Neutrophil (primary cell): Measurements from ENCODE around the gene EP400.

Experiments
- H3K27ac ChIP-seq: fragments of 200-600 bp; sonication (generic); 2 replicates; pipeline ENCODE4 v1.5.1; 2016; ENCODE audit warnings: mild to moderate bottlenecking, moderate library complexity
- H3K27me3 ChIP-seq: fragments of 200-600 bp; sonication (generic); 2 replicates; pipeline ENCODE4 v1.6.0; 2016; ENCODE audit warnings: mild to moderate bottlenecking
- H3K36me3 ChIP-seq: fragments of 200-600 bp; sonication (generic); 2 replicates; pipeline ENCODE4 v1.5.1; 2017
- H3K4me1 ChIP-seq, 2 experiments: fragments of 200-600 bp in 1 of 2; sonication (generic) in 1 of 2; 1 replicate in 1 of 2; 2 replicates in 1 of 2; pipeline versions ENCODE4 v1.5.1 to v1.6.1; 2013 to 2016; ENCODE audit warnings: low read depth in 1 of 2, low read length in 1 of 2, mild to moderate bottlenecking in 1 of 2, moderate library complexity in 1 of 2; ENCODE audit not compliant: control insufficient read depth in 1 of 2, insufficient read depth in 1 of 2
- H3K4me3 ChIP-seq, 2 experiments: fragments of 200-600 bp in 1 of 2; sonication (generic) in 1 of 2; 1 replicate in 1 of 2; 2 replicates in 1 of 2; pipeline ENCODE4 v1.5.1; 2013 to 2016; ENCODE audit warnings: low read depth in 1 of 2, low read length in 1 of 2, mild to moderate bottlenecking in 1 of 2, moderate library complexity in 1 of 2
- H3K9me3 ChIP-seq: fragments of 200-600 bp; sonication (generic); 2 replicates; pipeline ENCODE4 v1.5.1; 2016
- CTCF ChIP-seq: fragments of 200-600 bp; sonication (generic); IDR thresholded peaks from 2 replicates; pipeline ENCODE4 v1.5.1; 2016; ENCODE audit warnings: antibody characterized with exemption

EP400 gene

GRCh38 chr12:131903270-131904255 is 46.2 kb upstream of the EP400 start:
- H3K27me3 ChIP-seq, result no peaks in the 10 kb centered on the region
- H3K36me3 ChIP-seq, result peaks cover 90% of the 10 kb centered on the region
- no peak overlapping the region for H3K27ac ChIP-seq
- no peak overlapping the region for H3K4me3 ChIP-seq
- no peaks in the 10 kb centered on the region for H3K9me3 ChIP-seq
- TF ChIP-seq CTCF, result no peak
- H3K4me1 ChIP-seq, result peaks cover 3% of the 10 kb centered on the region in 2 experiments

DNA sequence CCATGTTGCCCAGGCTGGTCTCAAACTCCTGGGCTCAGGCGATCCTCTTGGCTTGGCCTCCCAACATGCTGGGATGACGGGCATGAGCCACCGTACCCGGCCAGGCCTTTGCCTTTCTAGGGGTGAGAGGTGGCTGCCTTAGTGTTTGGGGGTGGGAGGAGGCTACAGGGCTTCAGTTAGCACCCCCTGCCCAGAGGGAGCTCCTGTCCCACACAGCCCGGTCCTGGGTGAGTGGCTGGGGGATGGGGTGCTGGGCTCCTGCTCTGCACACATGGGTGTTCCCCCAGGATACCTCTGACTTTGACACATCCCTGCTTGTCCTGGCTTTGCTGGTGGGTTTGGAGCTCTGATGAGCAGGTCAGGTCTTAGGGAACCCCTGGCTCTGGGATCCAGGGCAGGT is 45.4 kb upstream of the EP400 start:
- H3K4me3 ChIP-seq, result no peak overlapping the region
- H3K27ac ChIP-seq, result no peak overlapping the region
- TF ChIP-seq CTCF, result no peak
- H3K36me3 ChIP-seq, result peaks cover 90% of the 10 kb centered on the region
- peaks cover 3% of the 10 kb centered on the region in 2 experiments for H3K4me1 ChIP-seq
- H3K9me3 ChIP-seq, result no peaks in the 10 kb centered on the region
- no peaks in the 10 kb centered on the region for H3K27me3 ChIP-seq

DNA sequence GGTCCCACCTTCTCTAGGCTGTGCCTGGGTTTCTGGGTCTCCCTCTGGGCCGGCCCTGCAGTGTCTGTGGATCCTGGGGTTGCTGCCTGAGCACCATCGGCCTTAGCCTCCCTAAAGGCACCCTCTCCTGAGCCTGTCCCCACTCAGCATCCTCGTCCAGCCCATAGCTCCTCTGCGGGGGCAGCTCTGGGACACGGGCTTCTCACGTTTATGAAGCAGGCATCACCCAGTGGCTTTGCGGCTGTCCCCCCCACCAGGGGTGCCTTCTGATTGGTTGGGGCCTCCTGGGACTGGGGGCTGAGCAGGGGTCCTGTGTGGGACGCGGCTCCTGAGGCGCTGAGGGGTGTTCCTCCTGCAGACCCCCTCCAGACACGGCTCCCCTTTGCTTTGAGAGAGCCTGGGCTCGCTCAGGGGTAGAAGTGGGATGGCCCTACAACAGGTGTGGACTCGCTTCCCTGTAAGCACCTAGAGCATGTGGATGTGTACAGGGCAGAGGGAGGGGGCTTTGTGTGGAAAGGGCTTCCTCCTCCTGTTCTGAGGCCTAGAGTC is 44.6 kb upstream of the EP400 start:
- Histone ChIP-seq H3K27me3 (no peaks in the 10 kb centered on the region), H3K36me3 (peaks cover 94% of the 10 kb centered on the region), H3K27ac (no peak overlapping the region), H3K9me3 (no peaks in the 10 kb centered on the region), H3K4me3 (no peak overlapping the region), H3K4me1 (no peaks in the 10 kb centered on the region)
- TF ChIP-seq CTCF, result no peak

- Histone ChIP-seq H3K36me3 (peaks cover 94% of the 10 kb centered on the region), H3K4me3 (no peak overlapping the region), H3K27ac (no peak overlapping the region), H3K27me3 (no peaks in the 10 kb centered on the region), H3K4me1 (no peaks in the 10 kb centered on the region), H3K9me3 (no peaks in the 10 kb centered on the region)
- TF ChIP-seq CTCF, result no peak
Measured at GRCh38 chr12:131905630-131906091, 44.1 kb upstream of the EP400 start.

DNA sequence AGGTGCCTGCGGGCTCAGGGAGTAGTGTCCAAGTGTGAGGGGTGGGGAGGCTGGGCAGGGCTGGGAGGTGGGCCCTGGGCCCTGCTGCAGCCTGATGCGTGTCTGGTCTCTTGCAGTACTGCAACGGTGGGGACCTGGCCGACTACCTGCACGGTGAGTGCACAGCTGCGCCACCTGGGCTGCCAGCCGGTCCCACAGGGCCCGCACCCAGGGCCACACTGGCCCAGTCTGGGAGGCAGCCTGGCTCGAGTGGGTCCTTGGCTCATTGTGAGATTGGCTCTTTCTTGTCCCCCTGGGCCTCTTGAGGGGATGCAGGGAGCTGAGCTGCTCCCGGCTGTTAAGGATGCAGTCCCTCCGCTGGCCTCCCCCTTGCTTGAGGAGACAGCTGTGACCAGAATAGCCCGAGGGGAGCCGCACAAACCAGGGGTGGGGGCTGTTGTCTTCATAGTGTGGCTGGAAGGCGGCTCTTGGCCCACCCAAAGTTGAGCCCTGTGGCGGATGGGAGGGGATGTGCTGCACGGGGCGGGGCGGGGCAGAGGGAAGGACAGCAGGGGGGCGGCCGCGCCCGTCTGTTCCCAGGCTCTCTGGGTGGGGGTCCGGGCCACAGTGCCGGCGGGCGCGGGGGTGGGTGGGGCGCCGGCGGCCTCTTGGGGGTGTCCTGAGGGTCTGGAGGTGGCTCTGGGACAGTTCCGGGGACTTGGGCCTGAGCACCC is 42.2 kb upstream of the EP400 start:
- Histone ChIP-seq H3K36me3 (peaks cover 98% of the 10 kb centered on the region), H3K4me1 (no peaks in the 10 kb centered on the region), H3K9me3 (no peaks in the 10 kb centered on the region), H3K4me3 (no peak overlapping the region), H3K27ac (no peak overlapping the region), H3K27me3 (no peaks in the 10 kb centered on the region)
- TF ChIP-seq CTCF, result no peak
